ENCODE measurements around the gene ZNF324B.
"Not testable (repeated sequence)": the region's sequence is repeated elsewhere in the genome, so short reads cannot be mapped to it uniquely, and the experiment has no call there.

The ZNF324B gene

GRCh38 chr19:58453743-58454142 lies 2.3 kb downstream of the ZNF324B start:
- DNase-seq (ENCODE audit: low read depth in 1 of 2, low spot score in 1 of 2) = no peak

GRCh38 chr19:58455306-58455705 lies 3.9 kb downstream of the ZNF324B start:
- DNase-seq (ENCODE audit: low read depth in 1 of 2, low spot score in 1 of 2) = no peak

- DNase-seq (ENCODE audit: low read depth in 1 of 2, low spot score in 1 of 2) = no peak
Measured at GRCh38 chr19:58456111-58456510, 4.7 kb downstream of the ZNF324B start.

GRCh38 chr19:58460039-58460438 lies 8.6 kb downstream of the ZNF324B start:
- no peak for DNase-seq (ENCODE audit: low read depth in 1 of 2, low spot score in 1 of 2)

- no peak for DNase-seq (ENCODE audit: low read depth in 1 of 2, low spot score in 1 of 2)
Measured at GRCh38 chr19:58466089-58466759, 14.8 kb downstream of the ZNF324B start.

- DNase-seq (ENCODE audit: low read depth in 1 of 2, low spot score in 1 of 2) = peak; percentile 90 to 96
Measured at GRCh38 chr19:58466760-58467589, 15.6 kb downstream of the ZNF324B start, which contains the start of gene ZNF324. Gene ZNF324, plus strand, starts transcription at chr19:58467080. Its CDS starts 2,106 bp downstream, at chr19:58469186.

GRCh38 chr19:58468216-58468839 lies 16.9 kb downstream of the ZNF324B start:
- no peak for DNase-seq (ENCODE audit: low read depth in 1 of 2, low spot score in 1 of 2)

- DNase-seq (ENCODE audit: low read depth in 1 of 2, low spot score in 1 of 2) = no peak
Measured at GRCh38 chr19:58469241-58470013, 18.0 kb downstream of the ZNF324B start.

GRCh38 chr19:58470837-58471543 lies 19.6 kb downstream of the ZNF324B start:
- not testable (repeated sequence) for DNase-seq (ENCODE audit: low read depth in 1 of 2, low spot score in 1 of 2)

- no peak for DNase-seq (ENCODE audit: low read depth in 1 of 2, low spot score in 1 of 2)
Measured at GRCh38 chr19:58471736-58472135, 20.3 kb downstream of the ZNF324B start.

GRCh38 chr19:58473775-58474174 lies 22.4 kb downstream of the ZNF324B start:
- DNase-seq (ENCODE audit: low read depth in 1 of 2, low spot score in 1 of 2) = no peak

GRCh38 chr19:58474291-58474996 lies 23.0 kb downstream of the ZNF324B start:
- no peak for DNase-seq (ENCODE audit: low read depth in 1 of 2, low spot score in 1 of 2)

GRCh38 chr19:58474997-58475713 lies 23.7 kb downstream of the ZNF324B start:
- no peak for DNase-seq (ENCODE audit: low read depth in 1 of 2, low spot score in 1 of 2)

GRCh38 chr19:58475714-58476497 lies 24.5 kb downstream of the ZNF324B start, which contains the start of gene ZNF446:
Gene ZNF446, plus strand, starts transcription at chr19:58476352. Its CDS starts 867 bp downstream, at chr19:58477219.
- DNase-seq (ENCODE audit: low read depth in 1 of 2, low spot score in 1 of 2) = peak; percentile 87 to 94

- no peak for DNase-seq (ENCODE audit: low read depth in 1 of 2, low spot score in 1 of 2)
Measured at GRCh38 chr19:58476498-58477015, 25.1 kb downstream of the ZNF324B start.

- no peak for DNase-seq (ENCODE audit: low read depth in 1 of 2, low spot score in 1 of 2)
Measured at GRCh38 chr19:58477130-58477529, 25.7 kb downstream of the ZNF324B start.

- no peak for DNase-seq (ENCODE audit: low read depth in 1 of 2, low spot score in 1 of 2)
Measured at GRCh38 chr19:58477871-58478270, 26.4 kb downstream of the ZNF324B start.

- DNase-seq (ENCODE audit: low read depth in 1 of 2, low spot score in 1 of 2) = no peak
Measured at GRCh38 chr19:58479303-58479702, 27.9 kb downstream of the ZNF324B start.

All from activated CD4-positive, alpha-beta T cell treated with anti-CD3 and anti-CD28 coated beads, Interleukin-2, amount 50 U/mL, for 24 hours (primary cell).